Brain microvascular endothelial cell (primary cell): Measurements from ENCODE around the gene USP49.

Source experiments
- DNase-seq: peaks from one replicate; pipeline ENCODE4 v3.0.0-alpha.2; 2020
- H3K27ac ChIP-seq: fragments of 250-450 bp; sonication (Bioruptor Pico); 2 replicates; pipeline ENCODE4 v1.5.1; 2020; ENCODE audit warnings: mild to moderate bottlenecking, moderate library complexity
- H3K27me3 ChIP-seq: fragments of 250-450 bp; sonication (Bioruptor Pico); replicated peaks from 2 replicates; pipeline ENCODE4 v1.5.1; 2020; ENCODE audit warnings: mild to moderate bottlenecking
- H3K36me3 ChIP-seq: fragments of 250-450 bp; sonication (Bioruptor Pico); replicated peaks from 2 replicates; pipeline ENCODE4 v1.5.1; 2020; ENCODE audit warnings: mild to moderate bottlenecking
- H3K4me3 ChIP-seq: 2 replicates; pipeline ENCODE4 v1.5.1; 2011; ENCODE audit warnings: low read depth, mild to moderate bottlenecking, control low read depth, low read length, moderate library complexity
- CTCF ChIP-seq: IDR thresholded peaks from 2 replicates; pipeline ENCODE4 v1.5.1; 2011; ENCODE audit warnings: low read depth, mild to moderate bottlenecking, moderate library complexity, low read length, control low read depth, inconsistent platforms; ENCODE audit errors: missing control alignments
- in situ Hi-C: cut with HindIII; loops from 2 replicates; pipeline ENCODE4 v1.10.0; 2017; ENCODE audit warnings: low sequenced_read_pairs, low pct_ligation_motif_present

Gene USP49

GRCh38 chr6:41783106-41783780 is 111.9 kb downstream of the USP49 start:
- H3K4me3 ChIP-seq: no peak overlapping the region
- no peak for TF ChIP-seq CTCF
- H3K36me3 ChIP-seq: no peaks in the 10 kb centered on the region
- in situ Hi-C loops: loop anchor here (25.0 kb wide), 1 partner anchor 254 kb away; no protein-coding TSS in a partner anchor
- H3K27me3 ChIP-seq: no peaks in the 10 kb centered on the region
- no peak for DNase-seq
- no peak overlapping the region for H3K27ac ChIP-seq

DNA sequence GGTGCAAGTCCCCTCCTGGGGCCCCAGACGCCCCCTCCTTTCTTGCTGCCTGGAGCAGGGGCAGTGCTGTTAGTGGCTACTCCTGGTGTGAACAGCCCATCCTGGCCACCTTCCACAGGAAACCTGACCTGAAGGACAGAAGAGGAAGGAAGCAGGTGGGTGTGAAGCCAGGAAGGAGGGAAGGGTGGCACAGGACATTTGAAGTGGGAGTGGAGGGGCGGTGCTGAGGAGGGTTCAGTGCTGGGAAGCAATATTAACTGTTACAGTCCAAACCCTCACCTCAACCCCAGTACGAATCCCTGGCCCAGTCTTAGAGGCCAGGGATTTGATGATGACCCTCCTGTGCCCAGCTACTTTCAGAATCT is 113.8 kb downstream of the USP49 start:
- H3K4me3 ChIP-seq: no peak overlapping the region

GRCh38 chr6:41780551-41781365 is 114.4 kb downstream of the USP49 start, which contains the start of gene PRICKLE4:
Gene PRICKLE4, plus strand, starts transcription at chr6:41780782. Its CDS starts 2,692 bp downstream, at chr6:41783474.
- H3K27me3 ChIP-seq: no peaks in the 10 kb centered on the region
- H3K4me3 ChIP-seq: peak within 1 kb of the TSS; percentile 69
- DNase-seq: no peak
- no peaks in the 10 kb centered on the region for H3K36me3 ChIP-seq
- no peak for TF ChIP-seq CTCF
- in situ Hi-C loops: loop anchor here (25.0 kb wide), 1 partner anchor 257 kb away; no protein-coding TSS in a partner anchor
- H3K27ac ChIP-seq: no peak within 1 kb of the TSS

More for the DNA sequence above, 113.8 kb downstream of the USP49 start:
- H3K27ac ChIP-seq: no peak overlapping the region
- in situ Hi-C loops: loop anchor here (25.0 kb wide), 1 partner anchor 256 kb away; no protein-coding TSS in a partner anchor
- no peaks in the 10 kb centered on the region for H3K36me3 ChIP-seq
- TF ChIP-seq CTCF: no peak
- H3K27me3 ChIP-seq: no peaks in the 10 kb centered on the region
- DNase-seq: no peak

DNA sequence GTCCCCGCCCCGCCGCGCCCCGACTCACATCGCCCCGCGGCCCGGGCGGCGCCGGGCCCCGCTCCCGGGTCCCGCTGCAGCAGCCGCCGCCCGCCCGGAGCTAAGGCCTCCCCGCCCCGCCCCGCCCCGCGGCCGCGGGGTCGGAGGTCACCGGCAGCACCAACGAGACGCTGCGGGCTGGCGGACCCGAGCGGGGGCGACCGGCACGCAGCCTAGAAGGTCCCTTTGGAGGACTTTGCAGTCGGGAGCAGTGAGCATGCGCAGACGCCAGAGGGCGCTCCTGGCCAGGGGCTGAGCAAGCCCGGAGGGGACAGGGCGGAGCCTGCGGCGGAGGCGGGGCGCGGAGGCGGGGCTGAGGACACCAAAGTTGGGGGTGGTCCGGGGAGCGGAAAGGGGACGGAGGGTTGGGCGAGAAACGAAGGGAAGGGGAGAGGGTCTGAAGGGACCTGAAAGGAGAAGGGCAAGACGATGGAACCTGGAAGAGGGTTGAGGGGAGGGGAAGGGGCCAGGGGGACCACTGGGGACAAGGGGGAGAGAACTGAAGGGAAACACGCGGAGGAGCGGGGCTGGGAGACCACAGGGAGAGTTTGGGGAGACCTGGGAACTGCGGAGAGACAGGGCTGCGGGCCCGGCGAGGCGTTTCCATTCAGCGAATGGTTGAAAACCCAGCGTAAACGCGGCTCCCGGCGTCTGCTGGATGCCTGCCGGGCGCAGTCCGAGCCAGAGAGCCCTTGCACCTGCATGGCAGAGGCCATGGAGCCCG is 115.2 kb downstream of the USP49 start, which contains the start of gene FRS3:
FRS3 (minus strand) TSS at position 113 of the 763 bp plus-strand sequence. CDS start 2,913 bp downstream, outside the sequence.
- no peak within 1 kb of the TSS for H3K27ac ChIP-seq
- in situ Hi-C loops: loop anchor here (25.0 kb wide), 1 partner anchor 257 kb away; no protein-coding TSS in a partner anchor
- peak; percentile 84 for DNase-seq
- H3K4me3 ChIP-seq: peak within 1 kb of the TSS; percentile 69
- peaks cover 5% of the 10 kb centered on the region for H3K36me3 ChIP-seq
- no peaks in the 10 kb centered on the region for H3K27me3 ChIP-seq
- TF ChIP-seq CTCF: peak; percentile 87

GRCh38 chr6:41779336-41779735 is 115.8 kb downstream of the USP49 start:
- no peak for TF ChIP-seq CTCF
- H3K36me3 ChIP-seq: peaks cover 5% of the 10 kb centered on the region
- in situ Hi-C loops: loop anchor here (25.0 kb wide), 1 partner anchor 258 kb away; no protein-coding TSS in a partner anchor
- peak overlapping the region; percentile 69 for H3K4me3 ChIP-seq
- no peak overlapping the region for H3K27ac ChIP-seq
- DNase-seq: no peak
- H3K27me3 ChIP-seq: no peaks in the 10 kb centered on the region
